ENCODE data around the gene AHCY. TPM values are rescaled to one million over a fixed set of nuclear protein-coding genes. Genes with fewer than 3 reads are reported as not detected.
"Not testable (repeated sequence)": the region's sequence is repeated elsewhere in the genome, so short reads cannot be mapped to it uniquely, and the experiment has no call there.

AHCY gene
- 10 to 100 TPM; 73.2 to 85.4 TPM for total RNA-seq

GRCh38 chr20:34302723-34303533 is at the start of gene AHCY:
AHCY (minus strand) TSS chr20:34303355; CDS start chr20:34303270, 85 bp downstream.
- Histone ChIP-seq H3K27me3 (no peaks in the 10 kb centered on the region), H3K27ac (peak within 1 kb of the TSS; percentile 77 to 98 (median 88)), H3K36me3 (replicated peaks in 1 of 2; ENCODE audit: insufficient read depth in 1 of 2, low read depth in 2 of 2) (no peaks in the 10 kb centered on the region), H3K4me3 (peak within 1 kb of the TSS; percentile 55 to 66), H3K9me3 (no peaks in the 10 kb centered on the region), H3K4me1 (peaks cover 23% of the 10 kb centered on the region)
- intact Hi-C loops (cut with DNase I), result no loop called here
- TF ChIP-seq CTCF (IDR thresholded peaks at IDR 0.05), result no peak
- TF ChIP-seq POLR2A (IDR thresholded peaks at IDR 0.05), result peak; percentile 72 to 85 (median 85)
- ATAC-seq (peak; percentile 97), DNase-seq (peak; percentile 97 to 99 (median 98))
- WGBS, 2 donors, result 0 to 1% methylated on average over 13 to 67 of the region's 79 CpGs

DNA sequence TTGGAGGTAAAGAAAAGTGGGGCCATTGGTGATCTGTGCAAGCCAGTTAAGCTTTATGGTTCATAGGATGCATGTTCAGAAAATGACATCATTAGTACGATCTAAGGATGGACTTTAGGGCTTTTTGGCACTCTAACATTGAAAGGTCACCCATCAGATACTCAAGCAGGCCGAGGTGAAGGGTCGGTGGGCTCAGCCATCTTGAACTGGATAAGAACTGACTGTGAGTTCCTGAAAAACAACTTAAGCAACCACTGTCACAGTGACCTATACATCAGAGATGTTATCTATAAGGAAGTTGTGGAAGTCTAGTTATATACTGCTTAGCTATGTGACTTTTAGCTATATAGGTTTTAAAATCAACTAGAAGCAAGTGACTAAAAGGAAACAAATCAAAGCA is 46.9 kb upstream of the AHCY start:
- Histone ChIP-seq H3K4me3 (no peak overlapping the region), H3K36me3 (replicated peaks in 1 of 2; ENCODE audit: insufficient read depth in 1 of 2, low read depth in 2 of 2) (no peaks in the 10 kb centered on the region), H3K27ac (no peak overlapping the region), H3K9me3 (no peaks in the 10 kb centered on the region), H3K4me1 (no peaks in the 10 kb centered on the region), H3K27me3 (no peaks in the 10 kb centered on the region)
- TF ChIP-seq CTCF (IDR thresholded peaks at IDR 0.05) (no peak), POLR2A (IDR thresholded peaks at IDR 0.05) (no peak)
- intact Hi-C loops (cut with DNase I), result no loop called here
- DNase-seq, result no peak
- ATAC-seq, result no peak
- 45 to 62% methylated on average over 3 of the region's 3 CpGs for WGBS, 2 donors

DNA sequence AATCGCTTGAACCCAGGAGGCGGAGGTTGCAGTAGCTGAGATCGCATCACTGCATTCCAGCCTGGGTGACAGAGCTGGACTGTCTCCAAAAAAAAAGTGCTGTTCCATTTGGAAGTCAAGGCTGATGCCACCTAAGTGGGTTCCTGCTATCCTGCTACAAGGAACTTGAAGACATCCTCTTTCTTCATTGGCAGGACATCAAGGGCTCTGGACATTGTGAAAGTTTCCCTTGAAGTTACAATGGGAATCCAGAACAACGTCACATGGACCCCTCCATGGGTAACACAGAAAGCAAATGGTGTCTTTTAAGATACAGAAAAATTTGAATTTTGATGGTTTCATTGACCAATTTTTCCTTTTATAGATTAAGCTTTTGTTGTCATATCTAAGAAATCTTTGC is 44.4 kb upstream of the AHCY start:
- DNase-seq (no peak), ATAC-seq (no peak)
- no peaks in the 10 kb centered on the region for H3K36me3 ChIP-seq (replicated peaks in 1 of 2; ENCODE audit: insufficient read depth in 1 of 2, low read depth in 2 of 2)
- no peaks in the 10 kb centered on the region for H3K27me3 ChIP-seq
- no peak overlapping the region for H3K27ac ChIP-seq
- intact Hi-C loops (cut with DNase I), result no loop called here
- no peak overlapping the region for H3K4me3 ChIP-seq
- 87 to 92% methylated on average over 4 of the region's 4 CpGs for WGBS, 2 donors
- TF ChIP-seq POLR2A (IDR thresholded peaks at IDR 0.05) (no peak), CTCF (IDR thresholded peaks at IDR 0.05) (no peak)
- no peaks in the 10 kb centered on the region for H3K9me3 ChIP-seq
- H3K4me1 ChIP-seq, result no peaks in the 10 kb centered on the region

- H3K36me3 ChIP-seq (replicated peaks in 1 of 2; ENCODE audit: insufficient read depth in 1 of 2, low read depth in 2 of 2); H3K4me1 ChIP-seq; H3K4me3 ChIP-seq; ATAC-seq; intact Hi-C loops (cut with DNase I); H3K9me3 ChIP-seq; H3K27me3 ChIP-seq; H3K27ac ChIP-seq; DNase-seq: not testable (repeated sequence)
- WGBS, 2 donors, result 87 to 89% methylated on average over 9 of the region's 9 CpGs
Observed at GRCh38 chr20:34346533-34346865, 43.3 kb upstream of the AHCY start.

DNA sequence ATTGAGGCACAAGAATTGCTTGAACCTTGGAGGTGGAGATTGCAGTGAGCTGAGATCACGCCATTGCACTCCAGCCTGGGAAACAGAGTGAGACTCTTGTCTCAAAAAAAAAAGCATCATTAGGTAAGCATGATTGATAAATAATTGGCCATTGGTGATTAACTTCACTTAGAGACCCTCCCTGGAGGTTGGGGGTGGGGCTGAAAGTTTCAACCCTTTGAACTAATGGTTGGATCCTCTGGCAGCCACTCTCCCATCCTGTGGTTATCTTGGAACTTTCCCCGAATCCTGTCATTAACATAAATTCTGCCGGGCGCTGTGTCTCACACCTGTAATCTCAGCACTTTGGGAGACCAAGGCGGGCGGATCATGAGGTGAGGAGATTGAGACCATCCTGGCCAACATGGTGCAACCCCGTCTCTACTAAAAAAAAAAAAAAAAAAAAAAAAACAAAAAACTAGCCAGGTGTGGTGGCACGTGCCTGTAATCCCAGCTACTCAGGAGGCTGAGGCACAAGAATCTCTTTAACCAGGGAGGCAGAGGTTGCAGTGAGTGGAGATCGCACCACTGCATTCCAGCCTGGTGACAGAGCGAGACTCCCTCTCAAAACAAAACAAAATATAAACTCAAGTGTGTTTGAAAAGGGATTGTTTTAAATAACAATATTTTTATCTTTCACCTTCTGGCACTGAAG is 42.8 kb upstream of the AHCY start:
- ATAC-seq; DNase-seq; H3K4me3 ChIP-seq; H3K4me1 ChIP-seq; H3K27ac ChIP-seq; H3K27me3 ChIP-seq; intact Hi-C loops (cut with DNase I); H3K36me3 ChIP-seq (replicated peaks in 1 of 2; ENCODE audit: insufficient read depth in 1 of 2, low read depth in 2 of 2); H3K9me3 ChIP-seq: not testable (repeated sequence)
- 85 to 88% methylated on average over 9 to 10 of the region's 10 CpGs for WGBS, 2 donors

All from body of pancreas (tissue), 4 donors.